Right lobe of liver (tissue), 6 donors: Measurements from ENCODE around the gene HSPG2. TPM values are rescaled to one million over a fixed set of nuclear protein-coding genes. Genes with fewer than 3 reads are reported as not detected.

Experiments used
- ATAC-seq, 4 donors: fragments of 200-7000 bp; cut with Tn5 transposase; one replicate each; pipeline ENCODE4 v1.9.1; 2020; ENCODE audit warnings: mild to moderate bottlenecking in 4 of 4, moderate library complexity in 4 of 4
- DNase-seq, 3 donors: peaks; one replicate each; pipeline ENCODE4 v3.0.0-alpha.2; 2020
- H3K27ac ChIP-seq, 3 donors: fragments of 200-600 bp; one replicate each; pipeline ENCODE4 v1.8.0; 2022
- H3K27me3 ChIP-seq, 2 donors: fragments of 200-600 bp; one replicate each; pipeline ENCODE4 v1.8.0; 2022
- H3K36me3 ChIP-seq, 4 donors: fragments of 200-600 bp; sonication (generic) in 1 of 4; one replicate each; pipeline versions ENCODE4 v1.5.1 to v1.8.0; 2017 to 2022; ENCODE audit warnings: control low read depth in 1 of 4
- H3K4me1 ChIP-seq, 4 donors: fragments of 200-600 bp; sonication (generic) in 1 of 4; one replicate each; pipeline versions ENCODE4 v1.5.1 to v1.8.0; 2017 to 2022; ENCODE audit warnings: control low read depth in 1 of 4
- H3K4me3 ChIP-seq, 3 donors: fragments of 200-600 bp; one replicate each; pipeline ENCODE4 v1.8.0; 2022
- H3K9me3 ChIP-seq, 4 donors: fragments of 200-600 bp; sonication (generic) in 1 of 4; one replicate each; pipeline versions ENCODE4 v1.5.1 to v1.8.0; 2017 to 2022; ENCODE audit warnings: control low read depth in 1 of 4
- CTCF ChIP-seq, 4 donors: fragments of 200-600 bp in 3 of 4; fragments of 450-650 bp in 1 of 4; IDR thresholded peaks; one replicate each; pipeline versions ENCODE4 v1.5.1 to v1.8.0; 2016 to 2022; ENCODE audit warnings: antibody characterized with exemption in 4 of 4, mild to moderate bottlenecking in 2 of 4
- POLR2A ChIP-seq: fragments of 450-650 bp; IDR thresholded peaks from one replicate; pipeline ENCODE4 v1.6.1; 2017; ENCODE audit warnings: antibody characterized with exemption, mild to moderate bottlenecking
- WGBS: methylation state at CpG from one replicate; pipeline ENCODE4 v1.1.6; 2018; ENCODE audit warnings: low coverage, low lambda C conversion rate; ENCODE audit not compliant: insufficient coverage; ENCODE audit errors: missing lambda C conversion rate; 5-methylcytosine and 5-hydroxymethylcytosine counted together
- intact Hi-C, 2 donors: fragments of 100-400 bp; cut with DNase I; formaldehyde crosslinking; loops; one replicate each; pipeline versions ENCODE4 v1.11.2 to v1.14.1; 2022
- total RNA-seq, 6 experiments: library from RNA; depleted of rRNA in 2 of 6; stranded (reverse); fragments of >200 nt in 2 of 6; fragmentation: NEBNext Ultra II Directional in 3 of 6; extraction: Animal tissue kit (Norgen Biotek cat#: 25700) in 3 of 6; gene quantifications; one replicate each; pipeline versions ENCODE4 v1.1.0 to v1.2.4, GENCODE V29; 2016 to 2023
- donor health status: DM: no; HTN: yes; CAD: no.
- donor health status: DM: no; HTN: no; CAD: no.
- donor health status: DM: no; HTN: no; CAD: no.
- donor health status: DM: no; HTN: yes; CAD: no.
- donor health status: DM: no; HTN: yes; CAD: no.

The HSPG2 gene
- total RNA-seq, 6 experiments from 2014 or later, result 31.3 to 90.9 (median 43.7) TPM

- H3K4me3 ChIP-seq, result no peak overlapping the region
- peaks cover 0 to 22% (median 6%) of the 10 kb centered on the region in 4 donors for H3K4me1 ChIP-seq
- H3K9me3 ChIP-seq, result no peaks in the 10 kb centered on the region
- intact Hi-C loops, result no loop called here
- no peak overlapping the region for H3K27ac ChIP-seq
- no peaks in the 10 kb centered on the region for H3K36me3 ChIP-seq
- TF ChIP-seq CTCF (IDR thresholded peaks at IDR 0.05), result no peak
- no peak for TF ChIP-seq POLR2A
- DNase-seq, result no peak
- no peak for ATAC-seq
- H3K27me3 ChIP-seq, result no peaks in the 10 kb centered on the region
Measured at GRCh38 chr1:21775985-21776562, 161.0 kb downstream of the HSPG2 start.

DNA sequence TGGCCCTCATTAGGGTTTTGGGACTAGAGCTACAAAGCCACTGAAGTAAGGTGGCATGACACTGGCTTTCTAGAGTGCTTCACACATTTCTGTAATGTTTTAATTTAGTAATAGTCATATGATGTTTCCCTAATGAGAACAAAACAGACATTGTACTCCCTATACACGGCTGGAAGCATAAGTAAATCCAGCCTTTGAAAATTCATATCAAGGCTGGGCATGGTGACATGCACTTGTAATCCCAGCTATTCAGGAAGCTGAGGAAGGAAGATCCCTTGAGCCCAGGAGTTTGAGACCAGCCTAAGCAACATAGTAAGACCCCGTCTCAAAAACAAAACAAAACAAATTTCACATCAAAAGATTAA, 161.6 kb downstream of the HSPG2 start:
- Histone ChIP-seq H3K27me3 (no peaks in the 10 kb centered on the region), H3K36me3 (no peaks in the 10 kb centered on the region), H3K27ac (no peak overlapping the region), H3K4me3 (no peak overlapping the region), H3K9me3 (no peaks in the 10 kb centered on the region), H3K4me1 (peaks cover 0 to 18% (median 5%) of the 10 kb centered on the region in 4 donors)
- TF ChIP-seq CTCF (IDR thresholded peaks at IDR 0.05), result no peak
- TF ChIP-seq POLR2A, result no peak
- intact Hi-C loops, result no loop called here
- 33% methylated on average over 2 of the region's 2 CpGs for WGBS
- DNase-seq (no peak), ATAC-seq (no peak)

GRCh38 chr1:21774835-21775549, 162.1 kb downstream of the HSPG2 start:
- no peak overlapping the region for H3K27ac ChIP-seq
- DNase-seq, result no peak
- no peaks in the 10 kb centered on the region for H3K27me3 ChIP-seq
- intact Hi-C loops, result no loop called here
- no peak for TF ChIP-seq POLR2A
- no peak for TF ChIP-seq CTCF (IDR thresholded peaks at IDR 0.05)
- no peak for ATAC-seq
- no peaks in the 10 kb centered on the region for H3K36me3 ChIP-seq
- H3K9me3 ChIP-seq, result no peaks in the 10 kb centered on the region
- no peak overlapping the region for H3K4me3 ChIP-seq
- WGBS, result 88% methylated on average over 3 of the region's 15 CpGs
- H3K4me1 ChIP-seq, result peaks cover 0 to 12% (median 5%) of the 10 kb centered on the region in 4 donors

GRCh38 chr1:21773585-21773984, 163.5 kb downstream of the HSPG2 start:
- no peak for DNase-seq
- TF ChIP-seq CTCF (IDR thresholded peaks at IDR 0.05) (no peak), POLR2A (no peak)
- no peak overlapping the region for H3K4me3 ChIP-seq
- peak in 2 of 4 donors; percentile 13 to 20 for ATAC-seq
- H3K9me3 ChIP-seq, result no peaks in the 10 kb centered on the region
- H3K27me3 ChIP-seq, result no peaks in the 10 kb centered on the region
- H3K4me1 ChIP-seq, result peaks cover 0 to 8% (median 2%) of the 10 kb centered on the region in 4 donors
- no peaks in the 10 kb centered on the region for H3K36me3 ChIP-seq
- intact Hi-C loops, result no loop called here
- 58% methylated on average over 3 of the region's 3 CpGs for WGBS
- H3K27ac ChIP-seq, result no peak overlapping the region

Other genes starting within 250 kb of the HSPG2 start
- 10 to 100 TPM; 21.3 to 24.5 (median 22.8) TPM for gene USP48, start 154.2 kb downstream of the HSPG2 start, total RNA-seq
- gene LDLRAD2, start 125.0 kb downstream of the HSPG2 start, total RNA-seq, result not detected
- gene CELA3B, start 39.7 kb upstream of the HSPG2 start, total RNA-seq, result not detected
- gene CELA3A, start 64.3 kb upstream of the HSPG2 start, total RNA-seq, result under 1 TPM in 1 of 6 experiments, not detected in 5; 0.22 TPM
- gene CDC42, start 115.4 kb upstream of the HSPG2 start, total RNA-seq, result 100 to 1,000 TPM in 3 of 6 experiments, 10 to 100 TPM in 3; 74.4 to 128 (median 95.9) TPM
- under 1 TPM in 4 of 6 experiments, not detected in 2; 0.06 to 0.46 (median 0.21) TPM for gene WNT4, start 205.8 kb upstream of the HSPG2 start, total RNA-seq